Measurements from ENCODE around the gene LRIT1. TPM values are rescaled to one million over a fixed set of nuclear protein-coding genes. Genes with fewer than 3 reads are reported as not detected.

LRIT1 gene
- total and polyA plus RNA-seq, 2 of the 8 experiments (the other 6 are each of a cell fraction or from before 2014, with no cell fraction given): 0.03 TPM; not detected in 1

GRCh38 chr10:84213076-84213475, 28.3 kb downstream of the LRIT1 start:
- H4K8ac ChIP-seq (ENCODE audit: extremely low read depth, insufficient read depth, low read length): no peak overlapping the region
- no peaks in the 10 kb centered on the region for H3K27me3 ChIP-seq (replicated peaks in 1 of 4; ENCODE audit: control insufficient read depth in 3 of 4, extremely low read depth in 1 of 4, insufficient read depth in 3 of 4, low read length in 3 of 4)
- no peaks in the 10 kb centered on the region for H3K9me3 ChIP-seq (ENCODE audit: insufficient read depth in 2 of 2, low read depth in 1 of 2, low read length in 1 of 2)
- H3K79me1 ChIP-seq (ENCODE audit: low read depth, low read length): no peaks in the 10 kb centered on the region
- peaks cover 0 to 4% (median 0%) of the 10 kb centered on the region in 4 experiments; a peak in 1 of 7 replicates for H3K4me1 ChIP-seq (replicated peaks in 1 of 4; ENCODE audit: control insufficient read depth in 3 of 4, insufficient read depth in 4 of 4, low read length in 3 of 4)
- 85% methylated on average over 11 of the region's 11 CpGs; no CpG with 5 or more reads in 1 of the 2 experiments for WGBS, 2 experiments (ENCODE audit: extremely low coverage in 1 of 2, insufficient coverage in 1 of 2, insufficient read length in 1 of 2, insufficient replicate concordance in 2 of 2, low coverage in 1 of 2, low lambda C conversion rate in 2 of 2, missing lambda C conversion rate in 1 of 2)
- H3K23me2 ChIP-seq (ENCODE audit: low read depth, low read length): no peaks in the 10 kb centered on the region
- no peak overlapping the region for H4K5ac ChIP-seq (ENCODE audit: insufficient read length, low read depth, low read length)
- H3K14ac ChIP-seq (ENCODE audit: insufficient read length): no peak overlapping the region
- CTCF ChIA-PET (ENCODE audit: partially characterized antibody): interaction anchor here (0.6 to 8.8 kb wide), 17 partner anchors 9 to 324 kb away, joined by 3 to 113 read pairs (median 9); partner anchors contain the start of gene LRIT2
- H2BK5ac ChIP-seq (ENCODE audit: low read depth, low read length): no peak overlapping the region
- no peaks in the 10 kb centered on the region for H4K20me1 ChIP-seq (replicated peaks in 1 of 2; ENCODE audit: control insufficient read depth in 1 of 2, insufficient read depth in 2 of 2, low read length in 2 of 2)
- no peak overlapping the region for H3K4me3 ChIP-seq (ENCODE audit: extremely low read depth in 1 of 4, insufficient read depth in 2 of 4, low read depth in 3 of 4, low read length in 4 of 4)
- POLR2A ChIA-PET (ENCODE audit: partially characterized antibody): no interaction called here
- H3K23ac ChIP-seq (ENCODE audit: insufficient read length): no peak overlapping the region
- H3K79me2 ChIP-seq (ENCODE audit: control insufficient read depth in 1 of 2, insufficient read depth in 2 of 2, low read length in 2 of 2): no peaks in the 10 kb centered on the region
- no peak overlapping the region for H3K4me2 ChIP-seq (ENCODE audit: insufficient read depth in 1 of 2, low read depth in 2 of 2, low read length in 2 of 2)
- no peak for FAIRE-seq
- no peak overlapping the region for H2BK15ac ChIP-seq (ENCODE audit: low read length)
- H3K56ac ChIP-seq (replicated peaks; ENCODE audit: insufficient read length, low read depth, low read length): no peak overlapping the region
- no peak overlapping the region for H3K9ac ChIP-seq (replicated peaks in 1 of 4; ENCODE audit: extremely low read depth in 1 of 4, low read depth in 3 of 4, low read length in 3 of 4)
- DNase-seq (ENCODE audit: low read depth in 1 of 2, low spot score in 2 of 2): no peak
- TF ChIP-seq CEBPB (IDR thresholded peaks at IDR 0.05; ENCODE audit: low read depth, low read length) (no peak), POU5F1 (IDR thresholded peaks at IDR 0.05; ENCODE audit: low read depth, low read length) (no peak), CREB1 (IDR thresholded peaks at IDR 0.05) (no peak), NRF1 (IDR thresholded peaks at IDR 0.05; ENCODE audit: low read depth, low read length) (no peak), CBX5 (IDR thresholded peaks at IDR 0.05; ENCODE audit: low read depth, low read length) (no peak), HDAC6 (IDR thresholded peaks at IDR 0.05; ENCODE audit: low read depth, low read length) (no peak), RNF2 (IDR thresholded peaks at IDR 0.05; ENCODE audit: borderline replicate concordance, low read depth, low read length, missing control alignments, poor library complexity, severe bottlenecking) (no peak), RAD21 (IDR thresholded peaks at IDR 0.05 in 1 of 2, conservative IDR thresholded peaks at IDR 0.05 in 1 of 2; ENCODE audit: low read depth in 2 of 2, low read length in 2 of 2) (no peak), RBBP5 (IDR thresholded peaks at IDR 0.05; ENCODE audit: borderline replicate concordance, low read depth, low read length) (no peak), RFX5 (IDR thresholded peaks at IDR 0.05; ENCODE audit: borderline replicate concordance, low read depth, low read length) (no peak), CBX8 (IDR thresholded peaks at IDR 0.05; ENCODE audit: borderline replicate concordance, low read depth, low read length) (no peak)
- no peak overlapping the region for H3K4ac ChIP-seq (replicated peaks; ENCODE audit: insufficient read length, low read depth, low read length)
- no peak overlapping the region for H2AK5ac ChIP-seq (ENCODE audit: low read depth, low read length)
- H2AFZ ChIP-seq (ENCODE audit: low read length): no peak overlapping the region
- H3K27ac ChIP-seq (ENCODE audit: low read depth, low read length): no peak overlapping the region
- H2BK12ac ChIP-seq (ENCODE audit: low read depth, low read length): no peak overlapping the region
- H3K36me3 ChIP-seq (ENCODE audit: control insufficient read depth in 2 of 4, insufficient read depth in 4 of 4, low read length in 3 of 4): no peaks in the 10 kb centered on the region
- H3K18ac ChIP-seq (ENCODE audit: extremely low read depth, low read length): no peak overlapping the region
- H2BK120ac ChIP-seq (replicated peaks; ENCODE audit: low read depth, low read length): no peak overlapping the region
- no peak overlapping the region for H4K91ac ChIP-seq (replicated peaks; ENCODE audit: insufficient read length, low read length)
- H2BK20ac ChIP-seq (ENCODE audit: low read length): no peak overlapping the region
